NB4 (cell line): ENCODE results near the gene THSD4.
"Not testable (repeated sequence)": the region's sequence is repeated elsewhere in the genome, so short reads cannot be mapped to it uniquely, and the experiment has no call there.

Experiments
- DNase-seq: peaks from one replicate; pipeline ENCODE4 v3.0.0; 2010; ENCODE audit warnings: low read depth
- H3K4me3 ChIP-seq: one replicate; pipeline ENCODE4 v1.5.1; 2011; ENCODE audit warnings: mild to moderate bottlenecking, low read depth, low read length, moderate library complexity
- CTCF ChIP-seq: IDR thresholded peaks from one replicate; pipeline ENCODE4 v1.5.1; 2012; ENCODE audit warnings: low read depth, low read length
- MAX ChIP-seq: IDR thresholded peaks from 2 replicates; pipeline ENCODE4 v1.6.1; 2011; ENCODE audit warnings: low read depth, low read length
- MYC ChIP-seq: IDR thresholded peaks from 2 replicates; pipeline ENCODE4 v1.6.1; 2011; ENCODE audit warnings: low read depth, low read length
- POLR2A ChIP-seq: IDR thresholded peaks from 2 replicates; pipeline ENCODE4 v1.6.1; 2011; ENCODE audit warnings: mild to moderate bottlenecking; ENCODE audit not compliant: insufficient read length; ENCODE audit errors: extremely low read depth

THSD4 gene

GRCh38 chr15:71162309-71162708, 47.0 kb downstream of the THSD4 start:
- DNase-seq: no peak
- TF ChIP-seq MAX (no peak), CTCF (no peak), POLR2A (no peak), MYC (no peak)
- no peak overlapping the region for H3K4me3 ChIP-seq

GRCh38 chr15:71164606-71165005, 49.3 kb downstream of the THSD4 start:
- not testable (repeated sequence) for H3K4me3 ChIP-seq, DNase-seq

GRCh38 chr15:71167445-71168165, 52.3 kb downstream of the THSD4 start:
- TF ChIP-seq CTCF (no peak), MAX (no peak), POLR2A (no peak), MYC (no peak)
- no peak overlapping the region for H3K4me3 ChIP-seq
- no peak for DNase-seq

- TF ChIP-seq POLR2A (no peak), CTCF (no peak), MYC (no peak), MAX (no peak)
- no peak for DNase-seq
Measured at GRCh38 chr15:71168166-71168834, 53.0 kb downstream of the THSD4 start.

GRCh38 chr15:71170163-71170562, 54.9 kb downstream of the THSD4 start:
- no peak for DNase-seq
- no peak for TF ChIP-seq CTCF
- no peak for TF ChIP-seq MAX
- TF ChIP-seq POLR2A: no peak
- TF ChIP-seq MYC: no peak
- no peak overlapping the region for H3K4me3 ChIP-seq

More at GRCh38 chr15:71168166-71168834, 53.0 kb downstream of the THSD4 start:
- no peak overlapping the region for H3K4me3 ChIP-seq

- no peak overlapping the region for H3K4me3 ChIP-seq
- no peak for DNase-seq
- TF ChIP-seq MAX (no peak), CTCF (no peak), POLR2A (no peak), MYC (no peak)
Measured at GRCh38 chr15:71171195-71171594, 55.9 kb downstream of the THSD4 start.

GRCh38 chr15:71174360-71174759, 59.1 kb downstream of the THSD4 start:
- not testable (repeated sequence) for H3K4me3 ChIP-seq, DNase-seq
